Measurements from ENCODE around the gene ATP12A.

The ATP12A gene

DNA sequence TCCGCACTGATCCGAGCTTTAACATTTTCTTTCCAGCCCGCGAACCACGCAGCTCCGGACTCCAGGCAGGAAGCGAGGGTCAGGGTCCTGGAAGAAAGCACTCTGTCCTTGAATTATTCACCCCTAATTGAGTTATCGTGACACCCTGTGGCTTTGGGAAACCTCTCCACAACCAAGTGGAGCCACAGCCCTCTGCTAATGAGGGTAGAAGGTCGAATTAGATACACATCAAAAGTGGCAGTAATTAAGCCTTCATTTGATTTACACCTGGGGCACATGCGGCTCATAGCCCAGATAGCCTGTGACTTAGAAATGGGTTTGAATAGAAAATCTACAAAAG, 67.8 kb downstream of the ATP12A start:
- in situ Hi-C loops (cut with MboI; ENCODE audit: low sequenced_read_pairs), result no loop called here

DNA sequence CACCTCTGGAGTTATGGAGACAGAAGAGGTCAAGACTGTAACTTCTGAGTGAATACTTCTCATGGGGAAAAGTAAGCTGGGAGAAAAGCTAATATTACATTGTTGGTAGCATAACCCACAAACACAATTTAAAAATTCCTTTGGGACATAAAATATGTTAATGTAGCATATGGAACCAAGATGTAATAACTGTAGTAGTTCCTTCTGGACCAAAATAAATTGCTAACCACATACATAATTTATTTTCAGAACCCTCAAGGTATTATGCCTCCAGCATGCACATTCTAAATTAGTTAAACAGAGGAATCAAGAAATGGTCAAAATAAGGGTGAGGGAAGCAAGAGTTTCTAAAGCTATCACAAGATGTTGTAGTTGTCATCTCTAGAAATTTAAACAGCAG, 79.0 kb downstream of the ATP12A start:
- in situ Hi-C loops (cut with MboI; ENCODE audit: low sequenced_read_pairs), result no loop called here

Measured in HL-60/S4 (cell line).